Mesenchymal stem cell (in vitro differentiated cells and primary cell): ENCODE measurements around the gene FPR2.
A peak's percentile ranks its signal among the peaks of the same experiment; 100 is the strongest.

Experiments
- DNase-seq: peaks from one replicate; pipeline ENCODE4 v3.0.0-alpha.2; 2013
- H2AFZ ChIP-seq: one replicate; pipeline ENCODE4 v1.6.1; 2013; ENCODE audit warnings: low read depth, mild to moderate bottlenecking, control low read depth, inconsistent platforms, low read length, moderate library complexity
- H2AK5ac ChIP-seq: 2 replicates; pipeline ENCODE4 v1.6.1; 2013; ENCODE audit warnings: low read length, moderate library complexity, mild to moderate bottlenecking, inconsistent platforms; ENCODE audit not compliant: severe bottlenecking
- H2BK120ac ChIP-seq: one replicate; pipeline ENCODE4 v1.6.1; 2013; ENCODE audit warnings: low read depth, mild to moderate bottlenecking, inconsistent platforms, low read length, moderate library complexity
- H2BK12ac ChIP-seq, 2 experiments: one replicate each; pipeline ENCODE4 v1.6.1; 2013; ENCODE audit warnings: inconsistent platforms in 2 of 2, low read length in 2 of 2, mild to moderate bottlenecking in 2 of 2, moderate library complexity in 2 of 2, control low read depth in 1 of 2
- H2BK15ac ChIP-seq: one replicate; pipeline ENCODE4 v1.6.1; 2013; ENCODE audit warnings: mild to moderate bottlenecking, low read depth, inconsistent platforms; ENCODE audit not compliant: poor library complexity, severe bottlenecking
- H2BK5ac ChIP-seq: 2 replicates; pipeline ENCODE4 v1.6.1; 2013; ENCODE audit warnings: low read depth, mild to moderate bottlenecking, low read length, control low read depth, inconsistent platforms; ENCODE audit not compliant: poor library complexity, severe bottlenecking
- H3K14ac ChIP-seq, 2 experiments: one replicate each; pipeline ENCODE4 v1.6.1; 2013; ENCODE audit warnings: inconsistent platforms in 2 of 2, low read length in 2 of 2, control low read depth in 1 of 2, mild to moderate bottlenecking in 1 of 2, moderate library complexity in 1 of 2
- H3K18ac ChIP-seq, 2 experiments: one replicate each; pipeline ENCODE4 v1.6.1; 2013; ENCODE audit warnings: inconsistent platforms in 2 of 2, low read length in 2 of 2, control low read depth in 1 of 2, low read depth in 1 of 2, mild to moderate bottlenecking in 1 of 2
- H3K23ac ChIP-seq, 2 experiments: one replicate each; pipeline ENCODE4 v1.6.1; 2013; ENCODE audit warnings: inconsistent platforms in 2 of 2, low read length in 2 of 2, mild to moderate bottlenecking in 2 of 2, moderate library complexity in 2 of 2, control low read depth in 1 of 2
- H3K27ac ChIP-seq: 2 replicates; pipeline ENCODE4 v1.5.1; 2013; ENCODE audit warnings: mild to moderate bottlenecking, moderate library complexity, low read length, control low read depth, inconsistent platforms; ENCODE audit not compliant: poor library complexity, severe bottlenecking
- H3K27me3 ChIP-seq, 2 experiments: 2 replicates each; pipeline versions ENCODE4 v1.6.1 to v1.7.0; 2013; ENCODE audit warnings: low read length in 2 of 2, mild to moderate bottlenecking in 2 of 2, moderate library complexity in 2 of 2, control low read depth in 1 of 2, inconsistent platforms in 1 of 2; ENCODE audit not compliant: control insufficient read depth in 1 of 2, insufficient read depth in 1 of 2
- H3K36me3 ChIP-seq, 2 experiments: 2 replicates each; pipeline versions ENCODE4 v1.6.1 to v1.7.0; 2013; ENCODE audit warnings: low read length in 2 of 2, control low read depth in 1 of 2, inconsistent platforms in 1 of 2, low read depth in 1 of 2, mild to moderate bottlenecking in 1 of 2; ENCODE audit not compliant: insufficient read depth in 2 of 2, control insufficient read depth in 1 of 2
- H3K4ac ChIP-seq, 2 experiments: one replicate each; pipeline ENCODE4 v1.6.1; 2013; ENCODE audit warnings: inconsistent platforms in 2 of 2, low read length in 2 of 2, mild to moderate bottlenecking in 2 of 2, moderate library complexity in 2 of 2, control low read depth in 1 of 2, low read depth in 1 of 2
- H3K4me1 ChIP-seq: 2 replicates; pipeline ENCODE4 v1.6.1; 2013; ENCODE audit warnings: low read depth, low read length, control low read depth; ENCODE audit not compliant: control insufficient read depth, insufficient read depth
- H3K4me2 ChIP-seq: 2 replicates; pipeline ENCODE4 v1.6.1; 2013; ENCODE audit warnings: low read length, mild to moderate bottlenecking, inconsistent platforms; ENCODE audit not compliant: poor library complexity, severe bottlenecking
- H3K4me3 ChIP-seq, 2 experiments: 2 replicates each; pipeline versions ENCODE4 v1.5.1 to v1.7.0; 2013; ENCODE audit warnings: low read length in 2 of 2, mild to moderate bottlenecking in 2 of 2, control low read depth in 1 of 2, low read depth in 1 of 2; ENCODE audit not compliant: insufficient read depth in 1 of 2
- H3K79me1 ChIP-seq: replicated peaks from 2 replicates; pipeline ENCODE4 v1.6.1; 2013; ENCODE audit warnings: mild to moderate bottlenecking, control low read depth, low read length, inconsistent platforms; ENCODE audit not compliant: poor library complexity, severe bottlenecking
- H3K9ac ChIP-seq: 2 replicates; pipeline ENCODE4 v1.7.0; 2013; ENCODE audit warnings: mild to moderate bottlenecking, low read length, moderate library complexity
- H3K9me3 ChIP-seq: 2 replicates; pipeline ENCODE4 v1.7.0; 2013; ENCODE audit warnings: mild to moderate bottlenecking, low read length; ENCODE audit not compliant: control insufficient read depth
- H4K8ac ChIP-seq: one replicate; pipeline ENCODE4 v1.6.1; 2013; ENCODE audit warnings: inconsistent platforms, mild to moderate bottlenecking, low read length, moderate library complexity
- H4K91ac ChIP-seq: one replicate; pipeline ENCODE4 v1.6.1; 2013; ENCODE audit warnings: mild to moderate bottlenecking, low read length, inconsistent platforms
- WGBS: methylation state at CpG from one replicate; pipeline ENCODE4 v1.1.7; 2013; ENCODE audit warnings: mixed read lengths; 5-methylcytosine and 5-hydroxymethylcytosine counted together

FPR2 gene

DNA sequence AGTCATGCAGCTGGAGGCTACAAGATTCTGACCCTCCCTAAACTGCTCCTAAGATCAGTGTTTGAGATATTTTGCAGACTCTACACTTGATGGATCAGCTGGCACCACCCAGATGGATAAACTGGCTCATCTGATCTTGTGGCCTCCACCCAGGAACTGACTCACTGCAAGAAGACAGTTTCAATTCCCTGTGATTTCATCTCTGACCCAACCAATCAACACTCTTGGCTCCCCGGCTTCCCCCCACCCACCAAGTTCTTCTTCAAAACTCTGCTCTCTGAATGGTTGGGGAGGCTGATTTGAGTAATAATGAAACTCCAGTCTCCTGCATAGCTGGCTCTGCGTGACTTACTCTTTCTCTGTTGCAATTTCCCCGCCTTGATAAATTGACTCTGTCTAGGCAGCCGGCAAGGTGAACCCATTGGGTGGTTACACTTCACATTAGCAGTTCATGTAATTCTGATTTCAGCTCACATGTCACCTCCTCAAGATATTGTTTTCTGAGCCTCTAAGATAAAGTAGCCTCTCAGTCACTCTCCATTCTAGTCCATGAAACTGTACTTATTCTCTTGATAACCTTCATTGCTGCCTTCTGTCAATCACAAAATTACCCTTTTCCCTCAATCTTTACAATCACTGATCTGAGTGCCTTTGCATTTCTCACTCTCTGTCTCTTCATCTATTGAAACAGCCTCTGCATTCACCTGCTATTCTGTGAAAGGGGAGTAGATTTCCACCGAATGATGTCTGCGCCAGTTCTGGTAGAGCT lies 24.1 kb downstream of the FPR2 start:
- WGBS, result 71% methylated on average over 5 of the region's 6 CpGs

GRCh38 chr19:51786646-51787494 lies 25.9 kb downstream of the FPR2 start:
- no peak overlapping the region for H2BK120ac ChIP-seq
- no peak overlapping the region for H2AK5ac ChIP-seq
- H3K27ac ChIP-seq, result no peak overlapping the region
- H3K4me2 ChIP-seq, result no peak overlapping the region
- H3K4me3 ChIP-seq, result no peak overlapping the region
- no peak overlapping the region for H3K9ac ChIP-seq
- H4K91ac ChIP-seq, result no peak overlapping the region
- H4K8ac ChIP-seq, result no peak overlapping the region
- H3K9me3 ChIP-seq, result no peaks in the 10 kb centered on the region
- no peaks in the 10 kb centered on the region for H3K79me1 ChIP-seq
- no peak overlapping the region for H3K4ac ChIP-seq
- H3K18ac ChIP-seq, result no peak overlapping the region
- H2AFZ ChIP-seq, result no peak overlapping the region
- no peak for DNase-seq
- no peaks in the 10 kb centered on the region for H3K27me3 ChIP-seq
- H2BK15ac ChIP-seq, result no peak overlapping the region
- WGBS, result 63% methylated on average over 6 of the region's 6 CpGs
- H3K36me3 ChIP-seq, result no peaks in the 10 kb centered on the region
- H3K4me1 ChIP-seq, result no peaks in the 10 kb centered on the region
- H2BK12ac ChIP-seq, result no peak overlapping the region
- no peak overlapping the region for H2BK5ac ChIP-seq
- no peak overlapping the region for H3K14ac ChIP-seq
- no peak overlapping the region for H3K23ac ChIP-seq

More for the DNA sequence above, 24.1 kb downstream of the FPR2 start:
- Histone ChIP-seq H2BK120ac (no peak overlapping the region), H4K91ac (no peak overlapping the region), H3K4me3 (peak overlapping the region in 1 of 2 experiments; percentile 64), H3K9me3 (no peaks in the 10 kb centered on the region), H2BK5ac (no peak overlapping the region), H2AFZ (no peak overlapping the region), H4K8ac (no peak overlapping the region), H3K4me2 (no peak overlapping the region), H3K18ac (no peak overlapping the region), H3K79me1 (no peaks in the 10 kb centered on the region), H3K27ac (no peak overlapping the region), H3K9ac (peak overlapping the region; percentile 73), H2BK12ac (no peak overlapping the region), H2BK15ac (no peak overlapping the region), H3K27me3 (no peaks in the 10 kb centered on the region), H3K4me1 (no peaks in the 10 kb centered on the region), H3K4ac (no peak overlapping the region), H3K14ac (no peak overlapping the region), H3K36me3 (no peaks in the 10 kb centered on the region), H2AK5ac (no peak overlapping the region), H3K23ac (no peak overlapping the region)
- DNase-seq, result no peak

DNA sequence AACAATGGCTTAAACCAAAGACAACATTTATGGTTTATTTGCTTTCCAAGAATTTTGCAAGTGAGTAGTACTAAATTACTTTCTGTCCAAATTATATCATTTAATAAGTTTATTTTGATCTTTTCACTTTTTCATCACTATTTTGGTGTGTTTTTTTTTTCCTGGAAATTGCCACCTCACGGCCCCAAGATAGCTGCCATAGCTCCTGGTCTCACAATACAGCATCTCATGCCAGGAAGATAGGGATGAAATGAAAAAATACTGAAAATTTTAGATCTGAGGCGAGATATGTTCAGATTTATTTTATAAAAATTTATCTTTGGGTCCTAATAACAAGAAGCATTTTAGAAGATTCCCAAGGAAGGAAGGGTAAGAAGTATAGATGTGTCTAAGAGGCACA lies 27.0 kb downstream of the FPR2 start:
- no peak for DNase-seq
- Histone ChIP-seq H3K23ac (no peak overlapping the region), H2BK15ac (no peak overlapping the region), H3K79me1 (no peaks in the 10 kb centered on the region), H3K9me3 (peaks cover 3% of the 10 kb centered on the region), H3K4me2 (no peak overlapping the region), H3K27ac (no peak overlapping the region), H4K8ac (no peak overlapping the region), H3K4me1 (no peaks in the 10 kb centered on the region), H3K9ac (no peak overlapping the region), H2BK12ac (no peak overlapping the region), H3K4ac (no peak overlapping the region), H3K36me3 (no peaks in the 10 kb centered on the region), H4K91ac (no peak overlapping the region), H2AK5ac (no peak overlapping the region), H3K4me3 (no peak overlapping the region), H3K18ac (no peak overlapping the region), H3K27me3 (no peaks in the 10 kb centered on the region), H2AFZ (no peak overlapping the region), H3K14ac (no peak overlapping the region), H2BK120ac (no peak overlapping the region), H2BK5ac (no peak overlapping the region)
- WGBS, result no CpG with 5 or more reads among the region's 2 CpGs

DNA sequence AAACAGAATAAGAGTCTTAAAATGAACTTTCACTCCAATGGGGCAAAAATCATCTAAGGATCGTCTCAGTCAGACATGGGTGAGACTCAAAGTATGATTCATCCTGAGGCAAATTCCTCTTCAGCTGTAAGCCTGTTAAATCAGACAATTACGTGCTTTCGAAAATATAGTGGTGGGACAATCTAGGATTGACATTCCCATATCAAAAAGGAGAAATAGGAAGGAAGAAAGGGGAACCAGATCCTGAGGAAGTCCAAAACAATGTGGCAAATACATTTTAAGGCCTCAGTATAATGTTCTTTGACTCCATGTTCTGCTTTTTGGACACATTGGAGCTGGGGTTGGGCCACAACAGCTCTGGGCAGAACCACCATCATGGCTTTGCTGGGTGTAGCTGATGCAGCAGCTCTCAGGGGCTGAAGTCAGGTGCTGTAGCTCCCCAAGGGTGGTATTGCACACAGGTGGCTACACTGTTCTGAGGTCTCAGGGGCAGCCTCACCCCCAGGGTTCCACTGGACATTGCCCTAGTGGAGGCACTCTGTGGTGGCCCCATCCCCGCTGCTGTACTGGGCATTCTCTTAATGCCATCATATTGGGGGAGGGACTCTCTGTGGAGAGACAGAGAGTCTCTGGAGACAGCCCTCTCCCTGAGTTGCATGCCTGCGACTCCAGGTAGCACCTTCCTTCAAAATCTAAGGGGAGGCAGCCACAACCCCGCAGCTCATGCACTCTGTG lies 28.2 kb downstream of the FPR2 start:
- Histone ChIP-seq H2AK5ac (no peak overlapping the region), H4K8ac (no peak overlapping the region), H2BK5ac (no peak overlapping the region), H2AFZ (no peak overlapping the region), H3K36me3 (no peaks in the 10 kb centered on the region), H2BK12ac (no peak overlapping the region), H4K91ac (no peak overlapping the region), H3K4me2 (no peak overlapping the region), H3K27ac (no peak overlapping the region), H2BK15ac (no peak overlapping the region), H3K4me3 (no peak overlapping the region), H3K4ac (no peak overlapping the region), H3K9me3 (peaks cover 3% of the 10 kb centered on the region), H3K79me1 (no peaks in the 10 kb centered on the region), H3K27me3 (no peaks in the 10 kb centered on the region), H3K18ac (no peak overlapping the region), H3K4me1 (no peaks in the 10 kb centered on the region), H3K9ac (no peak overlapping the region), H3K14ac (no peak overlapping the region), H3K23ac (no peak overlapping the region), H2BK120ac (no peak overlapping the region)
- DNase-seq, result no peak
- 77% methylated on average over 6 of the region's 6 CpGs for WGBS
